GM23338 (cell line): Measurements from ENCODE around the gene PTPRN2.
"Not testable (repeated sequence)": the region's sequence is repeated elsewhere in the genome, so short reads cannot be mapped to it uniquely, and the experiment has no call there.

Experiments
- CREB1 ChIP-seq: fragments of 250-450 bp; sonication (Bioruptor Pico); IDR thresholded peaks from 2 replicates; pipeline ENCODE4 v1.5.0; 2020; ENCODE audit warnings: low read depth, mild to moderate bottlenecking, moderate library complexity
- EZH2 ChIP-seq: fragments of 200-600 bp; sonication (generic); IDR thresholded peaks from one replicate; pipeline ENCODE4 v1.8.0; 2017; ENCODE audit warnings: antibody characterized with exemption, mild to moderate bottlenecking, low read depth; ENCODE audit not compliant: unreplicated experiment
- EZH2phosphoT487 ChIP-seq: fragments of 200-600 bp; sonication (generic); IDR thresholded peaks from one replicate; pipeline ENCODE4 v1.8.1; 2018; ENCODE audit warnings: antibody characterized with exemption; ENCODE audit not compliant: unreplicated experiment
- JUNB ChIP-seq: IDR thresholded peaks from one replicate; pipeline ENCODE4 v1.6.1; 2016; ENCODE audit warnings: antibody characterized with exemption; ENCODE audit not compliant: unreplicated experiment
- POLR2AphosphoS5 ChIP-seq: IDR thresholded peaks from 2 replicates; pipeline ENCODE4 v1.6.1; 2016; ENCODE audit warnings: antibody characterized with exemption, low read depth
- REST ChIP-seq: IDR thresholded peaks from one replicate; pipeline ENCODE4 v1.6.1; 2018; ENCODE audit warnings: antibody characterized with exemption; ENCODE audit not compliant: unreplicated experiment
- STAT1 ChIP-seq: IDR thresholded peaks from one replicate; pipeline ENCODE4 v1.6.1; 2016; ENCODE audit warnings: antibody characterized with exemption; ENCODE audit not compliant: unreplicated experiment
- ZNF331 ChIP-seq: fragments of 250-450 bp; sonication (Bioruptor Pico); IDR thresholded peaks from 2 replicates; pipeline ENCODE4 v1.5.0; 2020; ENCODE audit warnings: low read depth, mild to moderate bottlenecking, moderate library complexity
- TF ChIP-seq, protein P1 (sequence below), 2 experiments: fragments of 200-600 bp in 1 of 2; sonication (generic) in 1 of 2; conservative IDR thresholded peaks; 2 replicates each; pipeline versions ENCODE4 v1.5.1 to v1.6.1; 2016 to 2017; ENCODE audit warnings: antibody characterized with exemption in 2 of 2, low read depth in 2 of 2, mild to moderate bottlenecking in 2 of 2, moderate library complexity in 1 of 2
- TF ChIP-seq, protein P2 (sequence below): IDR thresholded peaks from 2 replicates; pipeline ENCODE4 v1.6.1; 2016; ENCODE audit warnings: antibody characterized with exemption

DNA sequence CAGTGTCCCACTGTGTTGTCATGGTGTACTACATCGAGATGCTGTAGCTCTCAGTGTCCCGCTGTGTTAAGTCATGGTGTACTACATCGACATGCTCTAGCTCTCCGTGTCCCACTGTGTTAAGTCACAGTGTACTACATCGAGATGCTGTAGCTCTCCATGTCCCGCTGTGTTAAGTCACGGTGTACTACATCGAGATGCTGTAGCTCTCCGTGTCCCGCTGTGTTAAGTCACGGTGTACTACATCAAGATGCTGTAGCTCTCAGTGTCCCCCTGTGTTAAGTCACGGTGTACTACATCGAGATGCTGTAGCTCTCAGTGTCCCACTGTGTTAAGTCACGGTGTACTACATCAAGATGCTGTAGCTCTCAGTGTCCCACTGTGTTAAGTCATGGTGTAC, 169.2 kb downstream of the PTPRN2 start:
- not testable (repeated sequence) for TF ChIP-seq ZNF331 (CRISPR knock-in tag); EZH2phosphoT487; EZH2; POLR2AphosphoS5; JUNB; REST; CREB1 (CRISPR knock-in tag); STAT1
- TF ChIP-seq, protein P1, sequence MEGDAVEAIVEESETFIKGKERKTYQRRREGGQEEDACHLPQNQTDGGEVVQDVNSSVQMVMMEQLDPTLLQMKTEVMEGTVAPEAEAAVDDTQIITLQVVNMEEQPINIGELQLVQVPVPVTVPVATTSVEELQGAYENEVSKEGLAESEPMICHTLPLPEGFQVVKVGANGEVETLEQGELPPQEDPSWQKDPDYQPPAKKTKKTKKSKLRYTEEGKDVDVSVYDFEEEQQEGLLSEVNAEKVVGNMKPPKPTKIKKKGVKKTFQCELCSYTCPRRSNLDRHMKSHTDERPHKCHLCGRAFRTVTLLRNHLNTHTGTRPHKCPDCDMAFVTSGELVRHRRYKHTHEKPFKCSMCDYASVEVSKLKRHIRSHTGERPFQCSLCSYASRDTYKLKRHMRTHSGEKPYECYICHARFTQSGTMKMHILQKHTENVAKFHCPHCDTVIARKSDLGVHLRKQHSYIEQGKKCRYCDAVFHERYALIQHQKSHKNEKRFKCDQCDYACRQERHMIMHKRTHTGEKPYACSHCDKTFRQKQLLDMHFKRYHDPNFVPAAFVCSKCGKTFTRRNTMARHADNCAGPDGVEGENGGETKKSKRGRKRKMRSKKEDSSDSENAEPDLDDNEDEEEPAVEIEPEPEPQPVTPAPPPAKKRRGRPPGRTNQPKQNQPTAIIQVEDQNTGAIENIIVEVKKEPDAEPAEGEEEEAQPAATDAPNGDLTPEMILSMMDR (conservative IDR thresholded peaks at IDR 0.05; ENCODE audit: low read depth in 2 of 2), result not testable (repeated sequence)
- TF ChIP-seq, protein P2, sequence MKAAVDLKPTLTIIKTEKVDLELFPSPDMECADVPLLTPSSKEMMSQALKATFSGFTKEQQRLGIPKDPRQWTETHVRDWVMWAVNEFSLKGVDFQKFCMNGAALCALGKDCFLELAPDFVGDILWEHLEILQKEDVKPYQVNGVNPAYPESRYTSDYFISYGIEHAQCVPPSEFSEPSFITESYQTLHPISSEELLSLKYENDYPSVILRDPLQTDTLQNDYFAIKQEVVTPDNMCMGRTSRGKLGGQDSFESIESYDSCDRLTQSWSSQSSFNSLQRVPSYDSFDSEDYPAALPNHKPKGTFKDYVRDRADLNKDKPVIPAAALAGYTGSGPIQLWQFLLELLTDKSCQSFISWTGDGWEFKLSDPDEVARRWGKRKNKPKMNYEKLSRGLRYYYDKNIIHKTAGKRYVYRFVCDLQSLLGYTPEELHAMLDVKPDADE, result not testable (repeated sequence)
